HepG2 (cell line): ENCODE data around the gene SASH1. TPM values are rescaled to one million over a fixed set of nuclear protein-coding genes. Genes with fewer than 3 reads are reported as not detected.

Experiments used
- ATAC-seq: fragments of 200-7000 bp; cut with Tn5 transposase; 3 replicates; pipeline ENCODE4 v1.9.1; 2020; ENCODE audit warnings: mild to moderate bottlenecking, moderate library complexity
- BruUV-seq: library from RNA; stranded (reverse); fragments of 400-500 nt; replicated peaks from 2 replicates; lab custom pipeline; 2021; lab: Mats Ljungman, UMichigan
- CTCF ChIA-PET: fragments of 300-600 bp; formaldehyde crosslinking; extraction: SDS; loops from one replicate; lab custom pipeline; 2021; ENCODE audit warnings: low total read pairs, inconsistent platforms, low intra/inter-chr PET ratio; lab: Yijun Ruan, JAX
- POLR2A ChIA-PET: fragments of 350-600 bp; sonication (Branson Sonifier 250); formaldehyde crosslinking; loops from one replicate; lab custom pipeline; 2020; ENCODE audit warnings: antibody characterized with exemption, inconsistent platforms; lab: Yijun Ruan, JAX
- DNase-seq: peaks from one replicate; pipeline ENCODE4 v3.0.0-alpha.2; 2015; ENCODE audit warnings: low spot score
- FAIRE-seq: peaks from 3 replicates; lab custom pipeline; 2011; peaks lifted over from hg19 to GRCh38; lab: Jason Lieb, UNC
- H2AFZ ChIP-seq: one replicate; pipeline ENCODE4 v1.6.1; 2011; ENCODE audit warnings: low read length, inconsistent platforms
- H3K27ac ChIP-seq: fragments of 300-600 bp; 3 replicates; pipeline ENCODE4 v1.8.0; 2011; ENCODE audit warnings: mixed run types, mild to moderate bottlenecking, mixed read lengths, low read length, inconsistent platforms; ENCODE audit not compliant: insufficient read depth; ENCODE audit errors: extremely low read length
- H3K27me3 ChIP-seq, 2 experiments: fragments of 200-600 bp in 1 of 2; 2 replicates in 1 of 2; 3 replicates in 1 of 2; pipeline versions ENCODE4 v1.6.0 to v1.8.0; 2011; ENCODE audit warnings: low read length in 2 of 2, mild to moderate bottlenecking in 2 of 2, moderate library complexity in 2 of 2, inconsistent platforms in 1 of 2; ENCODE audit not compliant: insufficient read depth in 2 of 2, control insufficient read depth in 1 of 2
- H3K36me3 ChIP-seq, 2 experiments: fragments of 200-600 bp in 1 of 2; replicated peaks in 1 of 2; 2 replicates in 1 of 2; 3 replicates in 1 of 2; pipeline versions ENCODE4 v1.5.1 to v1.8.0; 2011; ENCODE audit warnings: low read length in 2 of 2, inconsistent platforms in 1 of 2; ENCODE audit not compliant: insufficient read depth in 2 of 2, control insufficient read depth in 1 of 2
- H3K4me1 ChIP-seq: 2 replicates; pipeline ENCODE4 v1.5.1; 2012; ENCODE audit warnings: low read length, inconsistent platforms; ENCODE audit not compliant: insufficient read depth
- H3K4me2 ChIP-seq: 2 replicates; pipeline ENCODE4 v1.6.0; 2011; ENCODE audit warnings: low read depth, low read length, inconsistent platforms
- H3K4me3 ChIP-seq, 3 experiments: fragments of 200-600 bp in 1 of 3; sonication (generic), shearing (Covaris generic) in 1 of 3; replicated peaks in 1 of 3; 2 replicates each; pipeline ENCODE4 v1.5.1; 2011 to 2016; ENCODE audit warnings: low read length in 3 of 3, inconsistent platforms in 2 of 3, low read depth in 2 of 3, mild to moderate bottlenecking in 2 of 3, control low read depth in 1 of 3, mixed read lengths in 1 of 3; ENCODE audit not compliant: insufficient read depth in 1 of 3
- H3K79me2 ChIP-seq: one replicate; pipeline ENCODE4 v1.6.1; 2011; ENCODE audit warnings: low read length, inconsistent platforms; ENCODE audit not compliant: insufficient read depth
- H3K9ac ChIP-seq: 2 replicates; pipeline ENCODE4 v1.6.0; 2011; ENCODE audit warnings: mild to moderate bottlenecking, low read depth, low read length, inconsistent platforms; ENCODE audit not compliant: insufficient read depth
- H3K9me3 ChIP-seq: 2 replicates; pipeline ENCODE4 v1.5.1; 2012; ENCODE audit warnings: mild to moderate bottlenecking, low read length
- H4K20me1 ChIP-seq: 2 replicates; pipeline ENCODE4 v1.6.0; 2011; ENCODE audit warnings: inconsistent platforms, mild to moderate bottlenecking, low read length, moderate library complexity; ENCODE audit not compliant: insufficient read depth
- ATF6 ChIP-seq: sonication (generic); formaldehyde crosslinking; conservative IDR thresholded peaks from 2 replicates; pipeline ENCODE4 v1.4.0; 2020; ENCODE audit warnings: missing genetic modification reagents
- ATRX ChIP-seq: sonication (generic); formaldehyde crosslinking; IDR thresholded peaks from 2 replicates; pipeline ENCODE4 v1.4.0; 2020; ENCODE audit warnings: missing genetic modification reagents, borderline replicate concordance
- CCAR2 ChIP-seq: fragments of 200-400 bp; formaldehyde crosslinking; optimal IDR thresholded peaks from 2 replicates; pipeline ENCODE3; 2018; ENCODE audit warnings: low read depth, mild to moderate bottlenecking, low read length, moderate library complexity
- EED ChIP-seq: sonication (generic); formaldehyde crosslinking; IDR thresholded peaks from 2 replicates; pipeline ENCODE4 v1.5.0; 2020; ENCODE audit warnings: mild to moderate bottlenecking, missing genetic modification reagents
- GABPA ChIP-seq, 2 experiments: IDR thresholded peaks; 2 replicates each; pipeline ENCODE4 v1.6.1; 2011 to 2016; ENCODE audit warnings: low read depth in 2 of 2, low read length in 1 of 2, missing biosample characterization in 1 of 2, missing genetic modification characterization in 1 of 2
- HOXA7 ChIP-seq: sonication (generic); formaldehyde crosslinking; IDR thresholded peaks from 2 replicates; pipeline ENCODE4 v1.8.1; 2022; ENCODE audit warnings: mild to moderate bottlenecking, missing genetic modification reagents, moderate library complexity
- KLF9 ChIP-seq: IDR thresholded peaks from 2 replicates; pipeline ENCODE4 v1.6.1; 2016; ENCODE audit warnings: low read depth
- MYC ChIP-seq: sonication (generic); formaldehyde crosslinking; IDR thresholded peaks from 2 replicates; pipeline ENCODE4 v1.9.0; 2021; ENCODE audit warnings: missing genetic modification reagents, borderline replicate concordance
- NCOA1 ChIP-seq: sonication (generic); formaldehyde crosslinking; IDR thresholded peaks from 2 replicates; pipeline ENCODE4 v1.9.0; 2021; ENCODE audit warnings: missing genetic modification reagents
- NFRKB ChIP-seq: fragments of 450-650 bp; IDR thresholded peaks from 2 replicates; pipeline ENCODE4 v1.6.1; 2017
- POLR2A ChIP-seq, 2 experiments: IDR thresholded peaks; 2 replicates each; pipeline ENCODE4 v1.6.1; 2011; ENCODE audit warnings: low read depth in 2 of 2, low read length in 2 of 2, mild to moderate bottlenecking in 1 of 2, moderate library complexity in 1 of 2; ENCODE audit not compliant: insufficient read depth in 1 of 2
- REXO4 ChIP-seq: sonication (generic); formaldehyde crosslinking; IDR thresholded peaks from 2 replicates; pipeline ENCODE4 v1.8.0; 2022; ENCODE audit warnings: missing genetic modification reagents, mild to moderate bottlenecking, borderline replicate concordance
- SIX4 ChIP-seq: sonication (generic); formaldehyde crosslinking; IDR thresholded peaks from 2 replicates; pipeline ENCODE4 v1.4.0; 2020; ENCODE audit warnings: missing genetic modification reagents
- SOX5 ChIP-seq: IDR thresholded peaks from 2 replicates; pipeline ENCODE4 v1.6.1; 2016; ENCODE audit warnings: borderline replicate concordance
- SUZ12 ChIP-seq: fragments of 150-350 bp; IDR thresholded peaks from 2 replicates; pipeline ENCODE4 v1.6.1; 2014; ENCODE audit warnings: low read depth, low read length
- THRA ChIP-seq: sonication (generic); formaldehyde crosslinking; IDR thresholded peaks from 2 replicates; pipeline ENCODE4 v1.4.0; 2020; ENCODE audit warnings: missing genetic modification reagents, borderline replicate concordance
- ZFP37 ChIP-seq: sonication (generic); formaldehyde crosslinking; IDR thresholded peaks from 2 replicates; pipeline ENCODE4 v1.4.0; 2020; ENCODE audit warnings: missing genetic modification reagents, borderline replicate concordance
- ZFP90 ChIP-seq: sonication (generic); formaldehyde crosslinking; IDR thresholded peaks from 2 replicates; pipeline ENCODE4 v1.8.0; 2022; ENCODE audit warnings: missing genetic modification reagents, mild to moderate bottlenecking, inconsistent platforms, borderline replicate concordance
- ZNF337 ChIP-seq: sonication (generic); formaldehyde crosslinking; IDR thresholded peaks from 2 replicates; pipeline ENCODE4 v1.5.1; 2020; ENCODE audit warnings: missing genetic modification reagents, low read depth, mild to moderate bottlenecking, borderline replicate concordance
- ZNF557 ChIP-seq: sonication (generic); formaldehyde crosslinking; IDR thresholded peaks from 2 replicates; pipeline ENCODE4 v1.4.0; 2020; ENCODE audit warnings: missing genetic modification reagents
- ZNF766 ChIP-seq: sonication (generic); formaldehyde crosslinking; IDR thresholded peaks from 2 replicates; pipeline ENCODE4 v1.5.0; 2020; ENCODE audit warnings: missing genetic modification reagents, borderline replicate concordance
- WGBS: methylation state at CpG from one replicate; pipeline ENCODE4 v1.1.6; 2017; ENCODE audit warnings: low lambda C conversion rate; 5-methylcytosine and 5-hydroxymethylcytosine counted together
- in situ Hi-C: cut with HindIII; loops from 2 replicates; pipeline ENCODE4 v1.10.0; 2017; ENCODE audit warnings: low pct_unique_long_range_greater_than_20kb; ENCODE audit not compliant: extremely low pct_ligation_motif_present
- intact Hi-C: fragments of 100-400 bp; cut with micrococcal nuclease; formaldehyde crosslinking; loops from one replicate; pipeline ENCODE4 v1.10.0; 2022; ENCODE audit not compliant: unreplicated experiment
- polyA plus RNA-seq, 8 experiments: library from polyadenylated mRNA; depleted of rRNA in 3 of 8; stranded (reverse) in 7 of 8; unstranded in 1 of 8; fragments of >200 nt; fragmentation: Illumina TruSeq in 4 of 8; extraction: Trizol in 4 of 8; gene quantifications; 2 replicates each; pipeline versions ENCODE4 v1.2.1 to v1.2.3, GENCODE V29; 2011 to 2016; ENCODE audit warnings: low read depth in 4 of 8, missing spikeins in 1 of 8, mixed read lengths in 1 of 8; ENCODE audit not compliant: insufficient read depth in 1 of 8
- total RNA-seq, 5 experiments: library from RNA; depleted of rRNA; stranded (reverse); fragments of >200 nt; fragmentation: Illumina TruSeq; extraction: Trizol; gene quantifications; 2 replicates each; pipeline ENCODE4 v1.2.3, GENCODE V29; 2016; ENCODE audit warnings: low read depth in 1 of 5
- TF ChIP-seq, protein P1 (sequence below): sonication (generic); formaldehyde crosslinking; IDR thresholded peaks from 2 replicates; pipeline ENCODE4 v1.8.1; 2023; ENCODE audit warnings: mild to moderate bottlenecking, missing genetic modification reagents

Gene SASH1
- total and polyA plus RNA-seq, 2 of the 13 experiments (the other 11 are each of a cell fraction or from before 2014, with no cell fraction given), result 7.5 to 8.2 TPM

DNA sequence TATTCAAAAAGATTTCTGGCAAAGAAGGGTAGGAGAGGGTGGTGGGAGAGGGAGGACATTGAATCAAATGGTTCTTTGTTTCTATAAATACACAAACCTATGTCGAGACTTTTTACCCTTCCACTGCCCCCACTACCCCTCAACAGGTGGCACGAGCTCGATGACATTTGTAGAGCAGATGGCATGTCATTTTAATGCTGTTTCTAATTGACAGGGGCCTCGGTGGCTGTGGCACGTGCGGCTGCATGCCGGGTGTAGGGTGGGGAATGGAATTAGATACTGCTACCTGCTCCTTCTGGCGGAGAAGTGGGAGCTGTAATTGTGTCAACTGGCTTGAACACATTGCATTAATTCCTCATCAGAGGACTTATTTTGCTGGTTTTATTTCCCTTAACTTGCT lies 29.1 kb upstream of the SASH1 start:
- POLR2A ChIA-PET, result no interaction called here

DNA sequence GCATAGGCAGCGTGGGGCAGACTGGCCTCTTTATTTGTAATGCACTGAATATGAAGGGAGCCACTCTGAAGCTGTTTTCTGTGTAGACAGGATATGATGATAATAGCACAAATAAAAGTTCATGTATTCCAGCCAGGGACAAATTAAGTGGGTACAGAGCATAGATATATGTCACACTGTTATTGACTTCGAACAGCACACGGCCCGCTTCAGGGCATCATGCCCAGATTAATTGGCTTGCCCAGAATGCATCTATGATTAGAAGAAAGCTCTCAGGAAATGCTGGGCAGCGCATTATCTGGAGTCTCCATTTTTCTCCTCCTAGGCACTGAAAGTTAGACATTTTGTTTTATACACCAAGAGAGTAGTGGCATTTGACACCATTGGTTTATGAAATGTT lies 26.3 kb upstream of the SASH1 start:
- Histone ChIP-seq H3K36me3 (no peaks in the 10 kb centered on the region), H3K27ac (no peak overlapping the region), H3K4me1 (no peaks in the 10 kb centered on the region), H3K79me2 (no peaks in the 10 kb centered on the region), H3K9ac (no peak overlapping the region), H3K4me3 (no peak overlapping the region), H3K4me2 (no peak overlapping the region), H4K20me1 (no peaks in the 10 kb centered on the region), H3K9me3 (no peaks in the 10 kb centered on the region), H3K27me3 (0 out of 5 replicates have a peak, but pooled peaks cover 0 to 4% of the 10 kb centered on the region in 2 experiments), H2AFZ (no peak overlapping the region)
- ATAC-seq (no peak), FAIRE-seq (no peak), DNase-seq (no peak)
- no TSS peak for BruUV-seq
- POLR2A ChIA-PET, result no interaction called here
- intact Hi-C loops (no loop called here), in situ Hi-C loops (no loop called here)
- CTCF ChIA-PET, result no interaction called here
- 41% methylated on average over 5 of the region's 5 CpGs for WGBS
- no peak for TF ChIP-seq ZNF766 (CRISPR knock-in tag)
- TF ChIP-seq, protein P1, sequence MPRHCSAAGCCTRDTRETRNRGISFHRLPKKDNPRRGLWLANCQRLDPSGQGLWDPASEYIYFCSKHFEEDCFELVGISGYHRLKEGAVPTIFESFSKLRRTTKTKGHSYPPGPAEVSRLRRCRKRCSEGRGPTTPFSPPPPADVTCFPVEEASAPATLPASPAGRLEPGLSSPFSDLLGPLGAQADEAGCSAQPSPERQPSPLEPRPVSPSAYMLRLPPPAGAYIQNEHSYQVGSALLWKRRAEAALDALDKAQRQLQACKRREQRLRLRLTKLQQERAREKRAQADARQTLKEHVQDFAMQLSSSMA (CRISPR knock-in tag), result no peak
- no peak for TF ChIP-seq ATF6
- TF ChIP-seq MYC (CRISPR knock-in tag), result no peak
- no peak for TF ChIP-seq THRA (CRISPR knock-in tag)

More for the DNA sequence above, 29.1 kb upstream of the SASH1 start:
- no peaks in the 10 kb centered on the region for H3K36me3 ChIP-seq
- no peak overlapping the region for H2AFZ ChIP-seq
- TF ChIP-seq REXO4 (CRISPR knock-in tag), result no peak
- no peak for TF ChIP-seq CCAR2
- TF ChIP-seq EED (CRISPR knock-in tag), result no peak
- no peak for TF ChIP-seq ZFP37 (CRISPR knock-in tag)
- TF ChIP-seq KLF9 (CRISPR knock-in tag), result no peak
- TF ChIP-seq NCOA1, result no peak
- TF ChIP-seq POLR2A (IDR thresholded peaks at IDR 0.05; ENCODE audit: insufficient read depth in 1 of 2, low read depth in 2 of 2, low read length in 2 of 2), result no peak
- TF ChIP-seq NFRKB, result no peak
- TF ChIP-seq ZNF337 (CRISPR knock-in tag), result no peak
- TF ChIP-seq SIX4 (CRISPR knock-in tag), result no peak
- TF ChIP-seq SUZ12, result no peak
- no peak for TF ChIP-seq SOX5 (CRISPR knock-in tag)
- no peak for TF ChIP-seq ZNF557 (CRISPR knock-in tag)
- no peak for TF ChIP-seq HOXA7 (CRISPR knock-in tag)
- TF ChIP-seq ATRX (CRISPR knock-in tag), result no peak
- no peak for TF ChIP-seq GABPA (IDR thresholded peaks at IDR 0.05; ENCODE audit: low read depth, low read length)
- TF ChIP-seq GABPA (CRISPR knock-in tag; IDR thresholded peaks at IDR 0.05; ENCODE audit: low read depth), result no peak
- no peak for TF ChIP-seq ZFP90
- no peak for DNase-seq
- no TSS peak for BruUV-seq
- in situ Hi-C loops (no loop called here), intact Hi-C loops (no loop called here)
- H4K20me1 ChIP-seq, result no peaks in the 10 kb centered on the region
- no peak overlapping the region for H3K4me2 ChIP-seq
- CTCF ChIA-PET, result no interaction called here
- H3K4me3 ChIP-seq, result no peak overlapping the region
- ATAC-seq, result no peak
- 0 out of 5 replicates have a peak, but pooled peaks cover 0 to 4% of the 10 kb centered on the region in 2 experiments for H3K27me3 ChIP-seq
- no peak overlapping the region for H3K9ac ChIP-seq
- peaks cover 9% of the 10 kb centered on the region for H3K4me1 ChIP-seq
- H3K27ac ChIP-seq, result no peak overlapping the region
- H3K9me3 ChIP-seq, result no peaks in the 10 kb centered on the region
- H3K79me2 ChIP-seq, result no peaks in the 10 kb centered on the region
- FAIRE-seq, result no peak
- WGBS, result 41% methylated on average over 8 of the region's 8 CpGs
